Ovary (tissue), 9 donors: ENCODE data around the gene LZTFL1. TPM values are rescaled to one million over a fixed set of nuclear protein-coding genes. Genes with fewer than 3 reads are reported as not detected.

Experiments
- DNase-seq, 5 donors: peaks; one replicate each; pipeline ENCODE4 v3.0.0-alpha.2; 2019 to 2020
- H3K27ac ChIP-seq, 2 donors: fragments of 200-600 bp; one replicate each; pipeline versions ENCODE4 v1.5.1 to v1.8.0; 2019 to 2022
- H3K27me3 ChIP-seq: fragments of 200-600 bp; one replicate; pipeline ENCODE4 v1.8.0; 2022
- H3K36me3 ChIP-seq: fragments of 200-600 bp; sonication (generic); one replicate; pipeline ENCODE4 v1.5.1; 2019
- H3K4me1 ChIP-seq: one replicate; pipeline ENCODE4 v1.8.1; 2013; ENCODE audit warnings: mild to moderate bottlenecking, moderate library complexity; ENCODE audit not compliant: insufficient read depth
- H3K4me3 ChIP-seq: fragments of 200-600 bp; sonication (generic); one replicate; pipeline ENCODE4 v1.5.1; 2017
- H3K9me3 ChIP-seq, 2 donors: fragments of 200-600 bp in 1 of 2; sonication (generic) in 1 of 2; one replicate each; pipeline versions ENCODE4 v1.5.1 to v1.8.1; 2013 to 2019; ENCODE audit warnings: mild to moderate bottlenecking in 1 of 2, moderate library complexity in 1 of 2
- CTCF ChIP-seq, 3 donors: fragments of 450-650 bp in 2 of 3; fragments of 200-600 bp in 1 of 3; IDR thresholded peaks; one replicate each; pipeline versions ENCODE4 v1.5.1 to v1.8.0; 2016 to 2022; ENCODE audit warnings: antibody characterized with exemption in 3 of 3, mild to moderate bottlenecking in 1 of 3
- EP300 ChIP-seq: sonication (generic); formaldehyde crosslinking; IDR thresholded peaks from one replicate; pipeline ENCODE4 v1.6.1; 2017; ENCODE audit warnings: antibody characterized with exemption
- POLR2A ChIP-seq: fragments of 450-650 bp; IDR thresholded peaks from one replicate; pipeline ENCODE4 v1.6.1; 2017; ENCODE audit warnings: antibody characterized with exemption, mild to moderate bottlenecking, moderate library complexity
- WGBS, 3 donors: extraction: QIAGEN DNeasy Blood & Tissue Kit in 1 of 3; methylation state at CpG; one replicate each; pipeline versions ENCODE4 v1.1.5 to v1.1.7; 2013 to 2017; 5-methylcytosine and 5-hydroxymethylcytosine counted together
- intact Hi-C, 4 donors: fragments of 100-400 bp; cut with DNase I; formaldehyde crosslinking; loops; one replicate each; pipeline versions ENCODE4 v1.11.0 to v1.15.1; 2022 to 2023
- polyA plus RNA-seq, 2 donors: library from polyadenylated mRNA; stranded (reverse); fragments of 200-250 nt in 1 of 2; fragments of 350-450 nt in 1 of 2; fragmentation: Illumina TruSeq in 1 of 2; extraction: RNeasy Lipid Tissue Mini Kit (QIAGEN cat#74804) in 1 of 2; gene quantifications; one replicate each; pipeline ENCODE4 v1.2.3, GENCODE V29; 2013 to 2014
- total RNA-seq, 7 donors: library from RNA; depleted of rRNA in 2 of 7; stranded (reverse); fragments of >200 nt in 2 of 7; fragmentation: NEBNext Ultra II Directional in 3 of 7; extraction: Animal tissue kit (Norgen Biotek cat#: 25700) in 3 of 7; gene quantifications; one replicate each; pipeline versions ENCODE4 v1.1.0 to v1.2.4, GENCODE V29; 2016 to 2023
- donor health status: DM: no; HTN: no; CAD: no; lungs with moderate emphysema.
- donor health status: DM: no; HTN: no; CAD: no.
- donor health status: Bipolar disorder and iron deficiency.
- donor health status: DM: yes; HTN: yes; CAD: no.
- donor health status: DM: no; HTN: no; CAD: no.
- donor health status: DM: yes; HTN: yes; CAD: no.

LZTFL1 gene
- total and polyA plus RNA-seq, 9 donors, result 12.3 to 30.6 (median 17.3) TPM

GRCh38 chr3:45774581-45775521 lies 67.1 kb downstream of the LZTFL1 start:
- H3K4me3 ChIP-seq, result no peak overlapping the region
- H3K9me3 ChIP-seq, result no peaks in the 10 kb centered on the region
- no peaks in the 10 kb centered on the region for H3K36me3 ChIP-seq
- TF ChIP-seq POLR2A (no peak), CTCF (IDR thresholded peaks at IDR 0.05) (no peak)
- H3K27ac ChIP-seq, result no peak overlapping the region
- intact Hi-C loops, result no loop called here
- DNase-seq, result no peak
- H3K4me1 ChIP-seq, result no peaks in the 10 kb centered on the region
- WGBS, 3 donors, result 73 to 83% (median 81%) methylated on average over 8 of the region's 8 CpGs
- H3K27me3 ChIP-seq, result no peaks in the 10 kb centered on the region

- Histone ChIP-seq H3K4me3 (no peak overlapping the region), H3K9me3 (no peaks in the 10 kb centered on the region), H3K27me3 (no peaks in the 10 kb centered on the region), H3K27ac (no peak overlapping the region), H3K4me1 (no peaks in the 10 kb centered on the region), H3K36me3 (no peaks in the 10 kb centered on the region)
- no peak for DNase-seq
- no peak for TF ChIP-seq POLR2A
- TF ChIP-seq CTCF (IDR thresholded peaks at IDR 0.05), result no peak
- TF ChIP-seq EP300, result no peak
- 53 to 61% (median 59%) methylated on average over 7 of the region's 7 CpGs for WGBS, 3 donors
- intact Hi-C loops, result no loop called here
These were observed 68.0 kb downstream of the LZTFL1 start for GRCh38 chr3:45773714-45774449.

Other genes starting within 250 kb of the LZTFL1 start
- 10 to 100 TPM in 6 of 7 donors, 1 to 10 TPM in 1; 7.5 to 17.5 (median 15.4) TPM for gene LIMD1, start 247.4 kb downstream of the LZTFL1 start, total RNA-seq
- gene LIMD1, start 247.4 kb downstream of the LZTFL1 start, polyA plus RNA-seq, result 1 to 10 TPM; 4.1 to 9.3 TPM
- 10 to 100 TPM; 25.7 to 47.3 (median 39.6) TPM for gene SACM1L, start 152.7 kb downstream of the LZTFL1 start, total RNA-seq
- gene SACM1L, start 152.7 kb downstream of the LZTFL1 start, polyA plus RNA-seq, result 10 to 100 TPM; 19.0 to 30.5 TPM
- gene SLC6A20, start 45.6 kb downstream of the LZTFL1 start, total RNA-seq, result 1 to 10 TPM in 2 of 7 donors, under 1 TPM in 3, not detected in 2; 0.13 to 3.3 (median 0.37) TPM
- gene SLC6A20, start 45.6 kb downstream of the LZTFL1 start, polyA plus RNA-seq, result under 1 TPM; 0.05 to 0.06 TPM
- gene CCR9, start 44.4 kb upstream of the LZTFL1 start, total RNA-seq, result under 1 TPM in 3 of 7 donors, not detected in 4; 0.08 to 0.24 (median 0.10) TPM
- under 1 TPM in 1 of 2 donors, not detected in 1; 0.05 TPM for gene CCR9, start 44.4 kb upstream of the LZTFL1 start, polyA plus RNA-seq
- 1 to 10 TPM in 1 of 7 donors, under 1 TPM in 6; 0.20 to 2.3 (median 0.55) TPM for gene CXCR6, start 101.3 kb upstream of the LZTFL1 start, total RNA-seq
- 1 to 10 TPM in 1 of 2 donors, under 1 TPM in 1; 0.41 to 3.5 TPM for gene CXCR6, start 101.3 kb upstream of the LZTFL1 start, polyA plus RNA-seq
- gene FYCO1, start 153.7 kb upstream of the LZTFL1 start, total RNA-seq, result 10 to 100 TPM; 30.2 to 81.0 (median 52.8) TPM
- gene FYCO1, start 153.7 kb upstream of the LZTFL1 start, polyA plus RNA-seq, result 10 to 100 TPM; 32.0 to 61.0 TPM
- gene XCR1, start 185.4 kb upstream of the LZTFL1 start, total RNA-seq, result under 1 TPM in 5 of 7 donors, not detected in 2; under 0.01 to 0.18 (median 0.05) TPM
- 1 to 10 TPM in 1 of 2 donors, under 1 TPM in 1; 0.04 to 1.2 TPM for gene XCR1, start 185.4 kb upstream of the LZTFL1 start, polyA plus RNA-seq